IPS-NIHi7 (cell line): ENCODE data around the gene SFMBT1.
"Not testable (repeated sequence)": the region's sequence is repeated elsewhere in the genome, so short reads cannot be mapped to it uniquely, and the experiment has no call there.

Source experiments
- DNase-seq: peaks from one replicate; pipeline ENCODE4 v3.0.0; 2012; ENCODE audit warnings: mixed read lengths; ENCODE audit errors: extremely low spot score

The SFMBT1 gene

GRCh38 chr3:53073553-53074365, 27.9 kb upstream of the SFMBT1 start:
- no peak for DNase-seq

GRCh38 chr3:53072653-53073552, 27.0 kb upstream of the SFMBT1 start:
- peak; percentile 90 for DNase-seq

DNA sequence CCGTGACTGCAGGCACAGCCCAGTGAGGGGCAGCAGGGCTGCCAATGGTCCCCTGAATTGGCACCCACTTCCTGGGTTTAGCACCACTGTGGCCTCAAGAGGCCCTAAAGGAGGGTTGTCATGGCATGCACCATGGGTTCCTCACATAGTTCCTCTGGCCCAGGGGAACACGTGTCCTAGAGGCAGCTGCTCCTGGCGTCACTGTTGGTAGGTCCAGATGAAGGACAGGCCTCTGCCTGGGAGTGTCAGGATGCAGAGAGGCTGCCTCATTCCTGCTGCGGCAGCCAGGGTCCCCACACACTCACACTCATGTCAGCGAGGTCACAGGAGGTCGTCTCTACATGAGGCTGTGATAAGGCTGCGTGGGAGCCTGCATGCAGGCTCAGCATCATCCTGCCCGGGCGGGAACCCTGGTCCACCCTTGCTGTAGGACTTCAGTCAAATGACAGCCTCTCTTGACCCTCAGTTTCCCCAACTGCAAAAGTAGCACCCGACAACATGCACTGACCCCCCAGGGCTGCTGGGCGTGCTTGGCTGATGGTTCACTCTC, 26.1 kb upstream of the SFMBT1 start:
- no peak for DNase-seq

GRCh38 chr3:53069422-53070068, 23.7 kb upstream of the SFMBT1 start:
- no peak for DNase-seq

- DNase-seq: peak; percentile 4
These were observed 22.3 kb upstream of the SFMBT1 start for GRCh38 chr3:53068176-53068575.

DNA sequence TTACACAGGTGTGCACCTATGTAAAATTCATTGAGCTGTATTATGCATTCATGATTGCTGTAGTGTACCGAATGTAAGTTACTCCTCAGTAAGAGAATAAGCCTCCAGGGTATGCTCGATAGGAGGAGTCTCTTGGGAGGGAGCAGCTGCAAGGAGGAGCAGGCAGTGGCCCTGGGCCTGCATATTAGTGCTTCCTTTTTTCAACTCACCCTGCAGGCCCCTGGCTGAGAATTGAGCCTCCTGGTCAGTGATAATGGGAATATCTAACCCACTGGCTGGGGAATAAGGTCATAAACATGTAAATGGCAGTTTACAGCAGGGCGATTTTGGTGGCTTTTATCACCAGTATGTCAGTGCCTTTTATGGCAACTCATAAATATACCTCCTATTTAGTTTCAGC, 21.7 kb upstream of the SFMBT1 start:
- peak; percentile 8 for DNase-seq

DNA sequence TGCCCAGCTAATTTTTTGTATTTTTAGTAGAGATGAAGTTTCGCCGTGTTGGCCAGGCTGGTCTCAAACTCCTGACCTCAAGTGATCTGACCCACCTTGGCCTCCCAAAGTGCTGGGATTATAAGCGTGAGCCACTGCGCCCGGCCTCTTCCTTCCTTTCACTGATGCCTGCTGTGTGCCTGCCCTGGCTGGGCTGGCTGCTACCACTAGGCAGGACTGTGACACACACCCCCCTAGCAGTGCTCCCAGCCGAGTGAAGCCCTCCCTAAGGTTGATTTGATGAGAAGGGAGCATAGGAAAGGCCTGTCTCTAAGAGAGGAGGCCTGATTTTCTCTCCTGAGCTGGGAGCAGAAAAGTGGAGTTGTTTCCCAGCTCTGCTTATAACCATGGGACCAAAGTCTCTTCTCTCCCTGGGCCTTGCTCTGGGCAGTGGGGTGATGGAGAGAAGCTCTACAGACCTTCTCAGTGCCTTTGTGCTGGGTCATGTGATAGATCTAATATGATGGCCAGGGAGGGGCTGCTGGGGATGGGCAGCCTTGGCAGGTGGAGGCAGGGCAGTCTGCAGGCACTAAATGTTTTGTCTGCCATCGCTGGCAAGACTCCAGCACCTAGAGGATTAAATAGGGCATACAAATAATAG, 20.1 kb upstream of the SFMBT1 start:
- no peak for DNase-seq

- DNase-seq: no peak
These were observed 17.0 kb upstream of the SFMBT1 start for GRCh38 chr3:53062905-53063304.

DNA sequence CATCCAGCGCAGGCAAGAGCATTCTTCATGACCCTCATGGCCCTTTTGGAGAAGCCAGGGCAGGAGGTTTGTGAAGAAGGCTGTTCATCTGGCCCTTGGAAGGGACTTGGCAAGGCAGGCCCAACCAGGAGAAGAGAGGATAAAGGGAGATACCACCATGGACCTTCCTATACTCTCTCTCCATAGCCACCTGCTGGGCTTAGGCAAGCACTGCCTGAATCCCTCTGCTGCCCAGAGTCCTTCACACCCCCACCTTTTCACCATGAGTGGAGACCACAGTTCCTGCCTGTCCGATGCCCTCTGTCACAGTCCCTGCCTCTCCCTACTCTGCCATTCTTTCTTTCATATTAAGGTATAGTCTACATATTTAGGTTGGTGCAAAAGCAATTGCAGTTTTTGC, 10.6 kb upstream of the SFMBT1 start:
- DNase-seq: peak; percentile 52

- not testable (repeated sequence) for DNase-seq
These were observed 8.4 kb upstream of the SFMBT1 start for GRCh38 chr3:53054233-53054632.

DNA sequence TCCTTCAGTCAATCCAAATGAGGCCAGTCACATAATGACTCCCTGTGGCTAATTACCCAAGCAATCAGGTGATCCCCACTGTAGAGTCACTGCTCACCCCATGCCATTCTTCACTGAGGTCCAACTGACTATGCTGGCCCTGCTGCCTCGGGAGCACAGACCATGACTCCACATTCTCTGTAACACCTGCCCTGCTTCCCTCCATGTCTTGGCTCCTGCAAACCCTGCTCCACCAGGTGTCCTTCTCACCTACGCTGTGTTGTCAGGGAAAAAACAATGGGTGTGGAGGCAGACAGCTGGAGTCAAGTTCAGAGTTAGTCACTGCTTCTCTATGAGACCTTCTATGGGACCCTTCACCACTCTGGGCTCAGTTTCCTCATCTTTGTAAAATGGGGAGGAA, 6.1 kb upstream of the SFMBT1 start:
- no peak for DNase-seq

DNA sequence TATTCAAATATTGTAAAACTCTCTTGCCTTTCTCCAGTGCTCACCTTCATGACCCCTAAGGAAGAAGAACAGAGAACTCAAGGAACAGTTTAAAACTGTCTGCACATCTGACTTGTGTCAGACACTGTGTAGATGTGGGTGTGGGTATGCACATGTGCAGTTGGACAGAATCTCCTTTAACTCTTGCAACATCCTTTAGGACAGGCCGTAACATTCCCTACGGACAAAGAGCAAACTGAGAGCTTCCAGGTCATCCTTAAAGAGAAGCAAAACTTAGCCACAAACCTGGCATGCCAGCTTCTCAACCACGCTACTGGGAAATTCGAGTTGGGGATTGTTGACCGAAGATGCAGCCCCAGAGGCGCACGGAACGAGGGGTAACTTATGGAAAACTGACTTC, 4.1 kb upstream of the SFMBT1 start:
- no peak for DNase-seq

DNA sequence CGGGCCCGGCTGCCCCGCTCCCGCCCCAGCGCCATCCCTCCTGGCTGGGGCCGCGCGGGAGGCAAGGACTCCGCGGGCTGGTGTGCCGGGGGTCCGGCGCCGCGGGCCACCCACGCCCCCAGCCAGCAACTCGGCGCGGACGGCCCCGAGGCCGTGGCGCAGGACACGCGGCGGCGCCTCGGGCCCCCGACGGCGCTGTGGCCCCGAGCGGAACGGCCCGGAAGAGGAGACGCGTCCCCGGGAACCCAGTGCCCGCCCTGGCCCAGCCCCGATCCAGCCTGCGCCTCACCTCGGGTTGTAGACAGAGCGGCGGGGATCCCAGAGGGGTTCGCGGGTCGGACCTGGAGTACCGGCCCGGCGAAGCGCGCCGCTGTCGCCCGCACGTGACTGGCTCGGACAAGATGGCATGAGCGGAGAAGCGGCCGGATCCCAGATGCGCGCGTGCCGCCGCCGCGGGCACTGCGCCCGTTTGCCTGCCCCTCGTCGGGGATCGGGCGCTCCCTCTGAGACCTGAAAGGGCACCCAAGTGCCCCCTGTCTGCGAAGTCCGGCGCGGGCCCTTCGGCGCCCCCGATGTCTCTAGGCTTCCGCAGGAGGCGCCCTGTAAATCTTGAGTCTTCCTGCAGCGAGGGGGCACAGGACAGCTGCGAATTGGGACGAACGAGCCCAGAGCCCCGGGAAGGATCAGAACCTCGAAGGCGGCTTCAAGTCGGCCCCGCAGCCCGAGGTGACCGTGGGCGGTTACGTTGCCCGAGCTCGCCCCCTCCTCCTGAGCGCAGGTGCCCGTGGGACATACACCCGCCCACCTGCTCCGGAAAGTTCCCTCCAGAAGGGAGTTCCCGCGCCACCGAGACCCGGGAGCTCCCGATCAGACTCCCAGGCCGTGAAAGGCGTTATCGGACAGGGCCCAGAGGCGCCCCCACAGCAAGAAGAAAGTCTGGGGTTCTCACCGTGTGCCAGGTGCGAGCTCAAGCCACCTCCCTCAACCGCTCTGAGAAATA, 598 bp upstream of the SFMBT1 start:
- peak; percentile 72 for DNase-seq

DNA sequence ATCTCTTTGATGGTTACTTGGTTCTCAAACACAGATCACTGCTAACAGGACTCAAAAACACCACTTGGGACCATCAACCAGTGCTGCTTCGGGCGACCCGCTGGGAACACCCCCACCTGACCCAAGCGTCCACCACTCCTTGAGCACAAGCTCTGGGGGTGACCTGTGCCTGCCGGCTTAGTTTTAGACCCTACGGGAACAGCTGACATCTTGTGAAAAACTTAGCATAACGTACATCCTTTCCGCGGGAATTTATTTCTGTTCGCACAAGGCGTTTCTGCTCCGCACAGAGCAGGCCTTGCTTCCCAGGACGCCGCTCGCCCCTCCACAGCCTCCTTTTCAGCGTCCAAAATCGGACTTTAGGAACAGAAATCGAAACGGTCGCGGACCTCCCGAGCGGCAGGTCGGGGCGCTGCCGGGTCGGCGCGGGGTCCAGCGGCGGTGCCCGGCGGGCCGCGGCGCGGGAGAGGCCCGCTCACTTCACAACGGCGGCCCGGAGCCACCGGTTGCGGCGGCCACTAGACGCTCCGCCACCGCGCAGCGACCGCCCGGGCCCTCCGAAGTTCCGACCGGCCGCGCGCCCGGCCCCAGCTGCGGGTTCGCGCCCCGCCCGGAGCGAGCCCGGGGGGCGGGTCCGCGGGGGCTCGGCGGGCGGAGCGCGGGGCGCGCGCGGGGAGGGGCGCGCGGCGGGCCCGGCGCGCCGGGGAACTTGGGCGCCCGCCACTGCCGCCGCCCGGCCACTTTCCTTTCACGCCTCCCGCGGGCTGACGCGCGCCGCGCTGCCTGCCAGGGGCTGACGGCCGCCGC, 959 bp downstream of the SFMBT1 start:
- peak; percentile 31 for DNase-seq

DNA sequence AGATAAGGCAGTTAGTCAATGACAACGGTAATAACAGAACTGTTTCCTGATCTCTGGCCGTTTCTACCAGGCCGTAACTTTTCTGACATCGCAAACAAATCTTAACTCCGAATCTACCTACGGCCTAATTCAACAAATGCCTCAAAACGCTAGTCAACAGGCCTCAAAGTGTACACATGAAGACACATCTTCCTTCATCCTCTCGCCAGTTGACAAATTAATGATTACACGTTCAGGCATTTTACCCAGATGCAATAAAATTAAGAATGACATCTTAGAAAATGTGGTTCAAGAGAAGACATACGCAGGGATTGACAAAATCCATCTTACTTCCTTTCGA, 1.5 kb downstream of the SFMBT1 start:
- DNase-seq: no peak

- no peak for DNase-seq
These were observed 2.1 kb downstream of the SFMBT1 start for GRCh38 chr3:53043738-53044137.

GRCh38 chr3:53042651-53043050, 3.2 kb downstream of the SFMBT1 start:
- no peak for DNase-seq

GRCh38 chr3:53040351-53040820, 5.5 kb downstream of the SFMBT1 start:
- no peak for DNase-seq

- DNase-seq: no peak
These were observed 6.5 kb downstream of the SFMBT1 start for GRCh38 chr3:53039376-53039752.
